Astrocyte (in vitro differentiated cells and primary cell): ENCODE measurements around the gene DMWD. TPM values are rescaled to one million over a fixed set of nuclear protein-coding genes. Genes with fewer than 3 reads are reported as not detected.

Experiments
- DNase-seq: peaks from one replicate; pipeline ENCODE4 v3.0.0-alpha.2; 2010; ENCODE audit warnings: low read depth
- FAIRE-seq: peaks from 2 replicates; lab custom pipeline; 2011; peaks lifted over from hg19 to GRCh38; lab: Jason Lieb, UNC
- H2AFZ ChIP-seq: 2 replicates; pipeline ENCODE4 v1.6.0; 2012; ENCODE audit warnings: low read depth, low read length, inconsistent platforms
- H3K27ac ChIP-seq: 2 replicates; pipeline ENCODE4 v1.5.1; 2011; ENCODE audit warnings: low read depth, low read length, inconsistent platforms
- H3K27me3 ChIP-seq: 2 replicates; pipeline ENCODE4 v1.6.0; 2011; ENCODE audit warnings: low read length, inconsistent platforms; ENCODE audit not compliant: insufficient read depth
- H3K36me3 ChIP-seq: 2 replicates; pipeline ENCODE4 v1.5.1; 2011; ENCODE audit warnings: low read length, inconsistent platforms; ENCODE audit not compliant: insufficient read depth
- H3K4me1 ChIP-seq: 2 replicates; pipeline ENCODE4 v1.5.1; 2011; ENCODE audit warnings: low read length, inconsistent platforms; ENCODE audit not compliant: insufficient read depth
- H3K4me2 ChIP-seq: 2 replicates; pipeline ENCODE4 v1.6.0; 2012; ENCODE audit warnings: low read length, inconsistent platforms
- H3K4me3 ChIP-seq: 2 replicates; pipeline ENCODE4 v1.5.1; 2011; ENCODE audit warnings: low read depth, mild to moderate bottlenecking, low read length, inconsistent platforms; ENCODE audit not compliant: insufficient read depth
- H3K79me2 ChIP-seq: 2 replicates; pipeline ENCODE4 v1.6.0; 2012; ENCODE audit warnings: mild to moderate bottlenecking, low read length, inconsistent platforms; ENCODE audit not compliant: insufficient read depth
- H3K9ac ChIP-seq: 2 replicates; pipeline ENCODE4 v1.6.0; 2012; ENCODE audit warnings: mild to moderate bottlenecking, low read length, inconsistent platforms
- H3K9me3 ChIP-seq: 2 replicates; pipeline ENCODE4 v1.5.1; 2012; ENCODE audit warnings: low read depth, mild to moderate bottlenecking, low read length, inconsistent platforms; ENCODE audit not compliant: insufficient read depth
- H4K20me1 ChIP-seq: 2 replicates; pipeline ENCODE4 v1.6.0; 2012; ENCODE audit warnings: low read length, inconsistent platforms; ENCODE audit not compliant: insufficient read depth
- H3K27ac Mint-ChIP-seq: one replicate; pipeline ENCODE4 v1.8.0; 2021; ENCODE audit warnings: mild to moderate bottlenecking, mixed read lengths; ENCODE audit not compliant: unreplicated experiment
- H3K27me3 Mint-ChIP-seq: one replicate; pipeline ENCODE4 v1.8.0; 2021; ENCODE audit warnings: low read depth, mixed read lengths; ENCODE audit not compliant: unreplicated experiment
- H3K36me3 Mint-ChIP-seq: one replicate; pipeline ENCODE4 v1.8.0; 2021; ENCODE audit warnings: low read depth, mixed read lengths; ENCODE audit not compliant: unreplicated experiment
- H3K4me1 Mint-ChIP-seq: one replicate; pipeline ENCODE4 v1.8.0; 2021; ENCODE audit warnings: low read depth, mixed read lengths; ENCODE audit not compliant: unreplicated experiment
- H3K4me3 Mint-ChIP-seq: one replicate; pipeline ENCODE4 v1.8.0; 2021; ENCODE audit warnings: mild to moderate bottlenecking, moderate library complexity, mixed read lengths; ENCODE audit not compliant: unreplicated experiment
- H3K9me3 Mint-ChIP-seq: one replicate; pipeline ENCODE4 v1.8.0; 2021; ENCODE audit warnings: mild to moderate bottlenecking, mixed read lengths; ENCODE audit not compliant: unreplicated experiment
- EZH2 ChIP-seq: IDR thresholded peaks from 2 replicates; pipeline ENCODE4 v1.6.1; 2012; ENCODE audit warnings: mild to moderate bottlenecking, low read length, inconsistent platforms; ENCODE audit not compliant: insufficient read depth
- total RNA-seq: library from RNA; stranded (reverse); gene quantifications from 2 replicates; pipeline ENCODE4 v1.2.1, GENCODE V29; 2021
- TF ChIP-seq, protein P1 (sequence below): IDR thresholded peaks from 2 replicates; pipeline ENCODE4 v1.5.1; 2011; ENCODE audit warnings: low read depth, mild to moderate bottlenecking, inconsistent platforms, low read length, moderate library complexity; ENCODE audit not compliant: insufficient read depth

Gene DMWD
- total RNA-seq, 1 donor from 2014 or later: 69.0 TPM

DNA sequence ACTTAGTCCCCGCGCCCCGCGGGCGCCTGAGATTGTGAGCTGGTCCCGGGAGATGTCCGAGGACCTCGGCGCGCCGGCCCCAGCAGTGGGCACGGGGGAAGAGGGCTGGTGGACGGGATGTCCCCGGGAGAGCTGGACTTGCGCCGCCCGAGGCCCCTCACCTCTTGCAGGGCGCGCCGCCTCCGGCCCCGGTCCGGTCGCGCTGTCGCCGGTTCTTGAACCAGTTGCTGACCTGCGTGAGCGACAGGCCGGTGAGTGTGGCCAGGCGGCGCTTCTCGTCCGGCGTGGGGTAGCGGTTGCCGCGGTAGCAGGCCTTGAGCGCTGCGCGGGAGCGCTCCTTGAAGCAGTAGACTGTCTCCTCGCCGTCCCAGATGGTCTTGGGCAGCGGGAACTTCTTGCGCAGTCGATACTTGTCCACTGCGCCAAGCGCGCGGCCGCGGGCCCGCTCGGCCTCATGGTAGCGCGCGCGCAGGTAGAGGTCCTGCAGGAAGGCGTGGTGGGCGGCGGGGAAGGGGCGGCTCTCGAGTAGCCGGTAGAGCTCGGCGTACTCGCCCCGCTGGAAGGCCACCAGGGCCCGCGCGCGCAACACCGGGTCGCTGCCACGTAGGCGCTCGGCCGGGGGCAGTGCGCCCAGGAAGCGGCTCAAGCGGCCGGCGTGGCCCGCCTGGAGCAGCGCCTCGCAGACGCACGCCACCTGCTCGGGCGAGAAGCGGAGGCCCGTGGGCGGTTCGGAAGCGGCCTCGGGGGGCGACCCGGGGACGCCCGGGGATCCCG lies 24.6 kb downstream of the DMWD start:
- peak overlapping the region; percentile 96 for H3K9ac ChIP-seq
- H3K36me3 Mint-ChIP-seq: peaks cover 3% of the 10 kb centered on the region
- peaks cover 2% of the 10 kb centered on the region for H3K36me3 ChIP-seq
- H3K4me3 Mint-ChIP-seq: peak overlapping the region; percentile 87
- DNase-seq (peak; percentile 65), FAIRE-seq (no peak)
- peaks cover 17% of the 10 kb centered on the region for H3K4me1 Mint-ChIP-seq
- H4K20me1 ChIP-seq: peaks cover 24% of the 10 kb centered on the region
- H3K27ac Mint-ChIP-seq: peak overlapping the region; percentile 66
- H3K4me3 ChIP-seq: peak overlapping the region; percentile 85
- peaks cover 37% of the 10 kb centered on the region for H3K4me1 ChIP-seq
- H3K79me2 ChIP-seq: peaks cover 12% of the 10 kb centered on the region
- H3K27me3 ChIP-seq: no peaks in the 10 kb centered on the region
- TF ChIP-seq, protein P1, sequence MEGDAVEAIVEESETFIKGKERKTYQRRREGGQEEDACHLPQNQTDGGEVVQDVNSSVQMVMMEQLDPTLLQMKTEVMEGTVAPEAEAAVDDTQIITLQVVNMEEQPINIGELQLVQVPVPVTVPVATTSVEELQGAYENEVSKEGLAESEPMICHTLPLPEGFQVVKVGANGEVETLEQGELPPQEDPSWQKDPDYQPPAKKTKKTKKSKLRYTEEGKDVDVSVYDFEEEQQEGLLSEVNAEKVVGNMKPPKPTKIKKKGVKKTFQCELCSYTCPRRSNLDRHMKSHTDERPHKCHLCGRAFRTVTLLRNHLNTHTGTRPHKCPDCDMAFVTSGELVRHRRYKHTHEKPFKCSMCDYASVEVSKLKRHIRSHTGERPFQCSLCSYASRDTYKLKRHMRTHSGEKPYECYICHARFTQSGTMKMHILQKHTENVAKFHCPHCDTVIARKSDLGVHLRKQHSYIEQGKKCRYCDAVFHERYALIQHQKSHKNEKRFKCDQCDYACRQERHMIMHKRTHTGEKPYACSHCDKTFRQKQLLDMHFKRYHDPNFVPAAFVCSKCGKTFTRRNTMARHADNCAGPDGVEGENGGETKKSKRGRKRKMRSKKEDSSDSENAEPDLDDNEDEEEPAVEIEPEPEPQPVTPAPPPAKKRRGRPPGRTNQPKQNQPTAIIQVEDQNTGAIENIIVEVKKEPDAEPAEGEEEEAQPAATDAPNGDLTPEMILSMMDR: no peak
- TF ChIP-seq EZH2: no peak
- H3K4me2 ChIP-seq: peak overlapping the region; percentile 100
- no peaks in the 10 kb centered on the region for H3K9me3 Mint-ChIP-seq
- no peaks in the 10 kb centered on the region for H3K9me3 ChIP-seq
- no peaks in the 10 kb centered on the region for H3K27me3 Mint-ChIP-seq
- H3K27ac ChIP-seq: peak overlapping the region; percentile 95
- H2AFZ ChIP-seq: peak overlapping the region; percentile 53

DNA sequence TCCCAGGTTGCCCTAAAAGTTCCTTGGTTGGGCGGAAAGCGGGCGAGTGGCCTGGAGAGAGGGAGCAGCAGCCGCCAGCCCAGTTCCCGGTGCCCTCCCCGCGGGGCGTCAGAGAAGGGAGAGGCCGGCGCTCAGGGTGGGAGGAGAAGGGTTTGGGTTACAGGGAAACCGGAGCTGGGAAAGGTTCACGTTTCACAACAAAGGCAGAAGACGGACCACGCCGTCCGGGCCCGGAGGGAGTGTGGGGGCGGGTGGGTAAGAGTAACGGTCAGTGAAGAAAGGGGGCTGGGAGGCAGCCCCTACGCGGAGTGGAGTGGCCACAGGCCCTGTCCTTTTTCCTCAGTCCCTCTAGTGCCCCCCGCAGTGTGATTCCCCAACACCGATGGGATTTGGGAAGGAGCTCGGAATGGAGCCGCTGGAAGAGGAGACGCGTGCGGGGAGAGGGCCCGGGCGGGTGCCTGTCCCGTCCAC lies 25.2 kb downstream of the DMWD start:
- peak overlapping the region; percentile 85 for H3K4me3 ChIP-seq
- H3K27ac ChIP-seq: peak overlapping the region; percentile 95
- DNase-seq: peak; percentile 81
- H3K27me3 ChIP-seq: no peaks in the 10 kb centered on the region
- peaks cover 19% of the 10 kb centered on the region for H4K20me1 ChIP-seq
- TF ChIP-seq EZH2: no peak
- TF ChIP-seq, protein P1: no peak
- Mint-ChIP-seq H3K27ac (peak overlapping the region; percentile 80), H3K27me3 (no peaks in the 10 kb centered on the region), H3K9me3 (no peaks in the 10 kb centered on the region), H3K4me3 (peak overlapping the region; percentile 87), H3K36me3 (peaks cover 3% of the 10 kb centered on the region), H3K4me1 (peaks cover 17% of the 10 kb centered on the region)
- H3K9me3 ChIP-seq: no peaks in the 10 kb centered on the region
- FAIRE-seq: no peak
- H3K9ac ChIP-seq: peak overlapping the region; percentile 96
- H3K79me2 ChIP-seq: peaks cover 12% of the 10 kb centered on the region
- H3K36me3 ChIP-seq: no peaks in the 10 kb centered on the region
- peak overlapping the region; percentile 43 for H2AFZ ChIP-seq
- H3K4me1 ChIP-seq: peaks cover 37% of the 10 kb centered on the region
- H3K4me2 ChIP-seq: peak overlapping the region; percentile 100

DNA sequence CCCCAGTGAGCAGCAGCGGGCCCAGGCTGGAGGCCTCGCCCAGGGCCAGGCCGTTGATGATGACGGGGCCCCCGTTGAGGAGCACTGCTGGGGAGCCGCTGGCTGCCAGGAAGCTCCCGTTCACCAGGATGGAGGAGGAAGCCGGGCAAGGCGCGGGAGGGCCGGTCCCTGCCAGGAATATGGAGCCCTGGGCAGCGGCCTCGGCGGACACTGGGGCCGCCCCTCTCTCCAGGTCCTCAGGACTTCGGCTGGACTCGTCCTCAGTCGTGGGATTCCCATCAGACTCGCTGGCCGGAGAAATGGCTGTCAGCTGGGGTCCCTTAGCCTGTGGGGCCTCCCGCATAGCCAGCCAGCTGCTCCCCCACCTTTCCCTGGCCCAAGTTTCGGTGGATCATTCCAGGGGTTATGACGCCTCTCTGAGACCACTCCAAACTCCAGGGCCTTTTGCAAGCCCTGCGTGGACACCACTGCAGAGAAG lies 25.7 kb downstream of the DMWD start:
- Histone ChIP-seq H3K4me2 (peak overlapping the region; percentile 100), H3K36me3 (no peaks in the 10 kb centered on the region), H3K4me1 (peaks cover 37% of the 10 kb centered on the region), H3K4me3 (peak overlapping the region; percentile 85), H3K27me3 (no peaks in the 10 kb centered on the region), H4K20me1 (peaks cover 14% of the 10 kb centered on the region), H3K79me2 (peaks cover 12% of the 10 kb centered on the region), H3K27ac (peak overlapping the region; percentile 95), H3K9me3 (no peaks in the 10 kb centered on the region), H2AFZ (peak overlapping the region; percentile 43), H3K9ac (peak overlapping the region; percentile 96)
- FAIRE-seq (no peak), DNase-seq (no peak)
- H3K4me3 Mint-ChIP-seq: peak overlapping the region; percentile 87
- peak overlapping the region; percentile 80 for H3K27ac Mint-ChIP-seq
- no peaks in the 10 kb centered on the region for H3K9me3 Mint-ChIP-seq
- H3K27me3 Mint-ChIP-seq: peaks cover 2% of the 10 kb centered on the region
- peaks cover 12% of the 10 kb centered on the region for H3K4me1 Mint-ChIP-seq
- no peak for TF ChIP-seq EZH2
- TF ChIP-seq, protein P1: no peak
- H3K36me3 Mint-ChIP-seq: peaks cover 3% of the 10 kb centered on the region
